Gastrocnemius medialis (tissue), 4 donors: ENCODE results near the gene PRICKLE4. TPM values are rescaled to one million over a fixed set of nuclear protein-coding genes. Genes with fewer than 3 reads are reported as not detected.

Source experiments
- ATAC-seq, 2 donors: fragments of 150-250 bp; one replicate each; pipeline ENCODE4 v1.9.1; 2016
- DNase-seq, 2 donors: peaks; one replicate each; pipeline ENCODE4 v3.0.0-alpha.2; 2019
- H3K27ac ChIP-seq, 4 donors: fragments of 200-600 bp; sonication (generic); 1 replicate in 1 of 4; 2 replicates in 3 of 4; pipeline ENCODE4 v1.5.1; 2016 to 2018; ENCODE audit warnings: mild to moderate bottlenecking in 2 of 4, moderate library complexity in 1 of 4
- H3K27me3 ChIP-seq, 3 donors: fragments of 200-600 bp; sonication (generic) in 2 of 3; 1 replicate in 1 of 3; 2 replicates in 2 of 3; pipeline versions ENCODE4 v1.5.1 to v1.6.0; 2016 to 2019; ENCODE audit warnings: mild to moderate bottlenecking in 1 of 3, moderate library complexity in 1 of 3
- H3K36me3 ChIP-seq, 2 donors: fragments of 200-600 bp; sonication (generic) in 1 of 2; one replicate each; pipeline ENCODE4 v1.5.1; 2017 to 2018
- H3K4me1 ChIP-seq, 2 donors: fragments of 200-600 bp; sonication (generic) in 1 of 2; one replicate each; pipeline ENCODE4 v1.5.1; 2016 to 2017; ENCODE audit warnings: mild to moderate bottlenecking in 2 of 2
- H3K4me3 ChIP-seq, 4 donors: fragments of 200-600 bp; sonication (generic) in 3 of 4; 1 replicate in 1 of 4; 2 replicates in 3 of 4; pipeline ENCODE4 v1.5.1; 2016 to 2019; ENCODE audit warnings: mild to moderate bottlenecking in 2 of 4
- H3K9me3 ChIP-seq, 3 donors: fragments of 200-600 bp; sonication (generic) in 2 of 3; 1 replicate in 1 of 3; 2 replicates in 2 of 3; pipeline ENCODE4 v1.5.1; 2016 to 2019
- CTCF ChIP-seq, 5 experiments: fragments of 450-650 bp in 3 of 5; fragments of 200-600 bp in 2 of 5; sonication (generic) in 2 of 5; IDR thresholded peaks in 4 of 5; conservative IDR thresholded peaks in 1 of 5; 1 replicate in 4 of 5; 2 replicates in 1 of 5; pipeline ENCODE4 v1.5.1; 2016 to 2019; ENCODE audit warnings: antibody characterized with exemption in 5 of 5, mild to moderate bottlenecking in 3 of 5, moderate library complexity in 3 of 5
- POLR2A ChIP-seq, 2 donors: fragments of 450-650 bp; IDR thresholded peaks; one replicate each; pipeline ENCODE4 v1.6.1; 2017; ENCODE audit warnings: antibody characterized with exemption in 2 of 2, mild to moderate bottlenecking in 2 of 2, moderate library complexity in 2 of 2
- in situ Hi-C, 4 donors: fragments of 200-750 bp; cut with MboI; loops; one replicate each; pipeline versions ENCODE4 v1.15.0 to v1.8.0; 2017; ENCODE audit warnings: low sequenced_read_pairs in 4 of 4
- intact Hi-C: fragments of 100-400 bp; cut with DNase I; formaldehyde crosslinking; loops from one replicate; pipeline ENCODE4 v1.15.1; 2023; ENCODE audit warnings: low total_unique reads
- total RNA-seq, 4 donors: library from RNA; depleted of rRNA; stranded (reverse); fragments of >200 nt; gene quantifications; one replicate each; pipeline versions ENCODE4 v1.1.0 to v1.2.3, GENCODE V29; 2016

Gene PRICKLE4
- total RNA-seq, 4 donors from 2014 or later = 0.59 to 6.2 (median 1.8) TPM

- in situ Hi-C loops (loop anchor here in 1 of 4 donors (25.0 kb wide), 1 partner anchor 146 kb away; no protein-coding TSS in a partner anchor), intact Hi-C loops (no loop called here)
- ATAC-seq (no peak), DNase-seq (no peak)
- H3K27ac ChIP-seq = no peak overlapping the region
- no peaks in the 10 kb centered on the region for H3K9me3 ChIP-seq
- no peaks in the 10 kb centered on the region for H3K27me3 ChIP-seq
- H3K4me1 ChIP-seq = no peaks in the 10 kb centered on the region
- no peak overlapping the region for H3K4me3 ChIP-seq
- no peaks in the 10 kb centered on the region for H3K36me3 ChIP-seq
- TF ChIP-seq CTCF (IDR thresholded peaks at IDR 0.05 in 4 of 5, conservative IDR thresholded peaks at IDR 0.05 in 1 of 5) (no peak), POLR2A (IDR thresholded peaks at IDR 0.05) (no peak)
Measured at GRCh38 chr6:41757931-41758640, 22.5 kb upstream of the PRICKLE4 start.

GRCh38 chr6:41758641-41759035 lies 21.9 kb upstream of the PRICKLE4 start:
- H3K4me1 ChIP-seq = no peaks in the 10 kb centered on the region
- no peak for DNase-seq
- ATAC-seq = no peak
- H3K36me3 ChIP-seq = no peaks in the 10 kb centered on the region
- H3K27me3 ChIP-seq = no peaks in the 10 kb centered on the region
- intact Hi-C loops = no loop called here
- no peak overlapping the region for H3K4me3 ChIP-seq
- H3K27ac ChIP-seq = no peak overlapping the region
- H3K9me3 ChIP-seq = no peaks in the 10 kb centered on the region
- in situ Hi-C loops = loop anchor here in 1 of 4 donors (25.0 kb wide), 1 partner anchor 146 kb away; no protein-coding TSS in a partner anchor
- TF ChIP-seq CTCF (IDR thresholded peaks at IDR 0.05 in 4 of 5, conservative IDR thresholded peaks at IDR 0.05 in 1 of 5) (no peak), POLR2A (IDR thresholded peaks at IDR 0.05) (no peak)

- no peak overlapping the region for H3K4me3 ChIP-seq
- in situ Hi-C loops (loop anchor here in 1 of 4 donors (25.0 kb wide), 1 partner anchor 147 kb away; no protein-coding TSS in a partner anchor), intact Hi-C loops (no loop called here)
- no peak for DNase-seq
- no peak for ATAC-seq
- no peaks in the 10 kb centered on the region for H3K4me1 ChIP-seq
- H3K27me3 ChIP-seq = no peaks in the 10 kb centered on the region
- H3K36me3 ChIP-seq = no peaks in the 10 kb centered on the region
- TF ChIP-seq POLR2A (IDR thresholded peaks at IDR 0.05) (no peak), CTCF (IDR thresholded peaks at IDR 0.05 in 4 of 5, conservative IDR thresholded peaks at IDR 0.05 in 1 of 5) (no peak)
- H3K27ac ChIP-seq = no peak overlapping the region
- no peaks in the 10 kb centered on the region for H3K9me3 ChIP-seq
Measured at GRCh38 chr6:41759106-41759904, 21.3 kb upstream of the PRICKLE4 start.

GRCh38 chr6:41759905-41760579 lies 20.5 kb upstream of the PRICKLE4 start:
- in situ Hi-C loops (loop anchor here in 1 of 4 donors (25.0 kb wide), 1 partner anchor 148 kb away; no protein-coding TSS in a partner anchor), intact Hi-C loops (no loop called here)
- no peak overlapping the region for H3K4me3 ChIP-seq
- no peaks in the 10 kb centered on the region for H3K27me3 ChIP-seq
- no peaks in the 10 kb centered on the region for H3K36me3 ChIP-seq
- H3K4me1 ChIP-seq = no peaks in the 10 kb centered on the region
- H3K27ac ChIP-seq = no peak overlapping the region
- ATAC-seq = no peak
- no peak for TF ChIP-seq POLR2A (IDR thresholded peaks at IDR 0.05)
- no peak for TF ChIP-seq CTCF (IDR thresholded peaks at IDR 0.05 in 4 of 5, conservative IDR thresholded peaks at IDR 0.05 in 1 of 5)
- H3K9me3 ChIP-seq = no peaks in the 10 kb centered on the region
- no peak for DNase-seq
